ENCODE measurements around the gene ZHX3.

DNA sequence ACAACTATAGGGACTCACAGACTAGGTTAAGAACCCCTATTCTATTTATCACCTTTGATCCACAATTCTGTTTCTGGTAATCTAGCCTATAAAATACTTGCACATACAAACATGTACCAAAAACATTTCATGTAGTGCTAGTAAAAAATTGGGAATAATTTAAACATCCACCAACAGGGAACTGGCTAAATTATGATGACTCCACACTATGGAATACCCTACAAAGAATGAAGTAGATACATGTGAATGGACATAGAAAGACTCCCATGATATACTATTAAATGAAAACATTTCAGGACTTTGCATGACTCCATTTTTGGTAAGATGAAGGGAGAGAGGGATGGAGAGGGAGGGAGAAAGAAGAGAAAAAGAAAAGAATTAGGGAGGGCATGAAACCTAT is 58.2 kb downstream of the ZHX3 start:
- TF ChIP-seq NR2C2 (CRISPR knock-in tag; IDR thresholded peaks at IDR 0.05) = no peak
- TF ChIP-seq ZNF138 (CRISPR knock-in tag; conservative IDR thresholded peaks at IDR 0.05) = no peak
- no peak for TF ChIP-seq ZNF121 (CRISPR knock-in tag; IDR thresholded peaks at IDR 0.05)
- TF ChIP-seq, protein P1, sequence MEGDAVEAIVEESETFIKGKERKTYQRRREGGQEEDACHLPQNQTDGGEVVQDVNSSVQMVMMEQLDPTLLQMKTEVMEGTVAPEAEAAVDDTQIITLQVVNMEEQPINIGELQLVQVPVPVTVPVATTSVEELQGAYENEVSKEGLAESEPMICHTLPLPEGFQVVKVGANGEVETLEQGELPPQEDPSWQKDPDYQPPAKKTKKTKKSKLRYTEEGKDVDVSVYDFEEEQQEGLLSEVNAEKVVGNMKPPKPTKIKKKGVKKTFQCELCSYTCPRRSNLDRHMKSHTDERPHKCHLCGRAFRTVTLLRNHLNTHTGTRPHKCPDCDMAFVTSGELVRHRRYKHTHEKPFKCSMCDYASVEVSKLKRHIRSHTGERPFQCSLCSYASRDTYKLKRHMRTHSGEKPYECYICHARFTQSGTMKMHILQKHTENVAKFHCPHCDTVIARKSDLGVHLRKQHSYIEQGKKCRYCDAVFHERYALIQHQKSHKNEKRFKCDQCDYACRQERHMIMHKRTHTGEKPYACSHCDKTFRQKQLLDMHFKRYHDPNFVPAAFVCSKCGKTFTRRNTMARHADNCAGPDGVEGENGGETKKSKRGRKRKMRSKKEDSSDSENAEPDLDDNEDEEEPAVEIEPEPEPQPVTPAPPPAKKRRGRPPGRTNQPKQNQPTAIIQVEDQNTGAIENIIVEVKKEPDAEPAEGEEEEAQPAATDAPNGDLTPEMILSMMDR (IDR thresholded peaks at IDR 0.05) = no peak

Data from WTC11 (cell line).